CD14-positive monocyte (primary cell): Measurements from ENCODE around the gene DMRT1. TPM values are rescaled to one million over a fixed set of nuclear protein-coding genes. Genes with fewer than 3 reads are reported as not detected.

Source experiments
- DNase-seq, 3 donors: peaks; one replicate each; pipeline ENCODE4 v3.0.0-alpha.2; 2011 to 2022
- H2AFZ ChIP-seq: 2 replicates; pipeline ENCODE4 v1.6.0; 2012; ENCODE audit warnings: mild to moderate bottlenecking, low read depth, low read length, inconsistent platforms; ENCODE audit not compliant: insufficient read depth, poor library complexity, severe bottlenecking
- H3K27ac ChIP-seq, 2 donors: 1 replicate in 1 of 2; 2 replicates in 1 of 2; pipeline ENCODE4 v1.5.1; 2012 to 2013; ENCODE audit warnings: low read length in 2 of 2, control low read depth in 1 of 2, inconsistent platforms in 1 of 2, low read depth in 1 of 2, mild to moderate bottlenecking in 1 of 2
- H3K27me3 ChIP-seq, 2 donors: one replicate each; pipeline versions ENCODE4 v1.6.0 to v1.6.1; 2011 to 2013; ENCODE audit warnings: low read length in 2 of 2; ENCODE audit not compliant: control insufficient read depth in 2 of 2, insufficient read depth in 2 of 2
- H3K36me3 ChIP-seq, 2 donors: replicated peaks in 1 of 2; 1 replicate in 1 of 2; 2 replicates in 1 of 2; pipeline versions ENCODE4 v1.5.1 to v1.6.1; 2012 to 2013; ENCODE audit warnings: low read length in 2 of 2, control low read depth in 1 of 2, inconsistent platforms in 1 of 2, mild to moderate bottlenecking in 1 of 2; ENCODE audit not compliant: insufficient read depth in 2 of 2, control insufficient read depth in 1 of 2
- H3K4me1 ChIP-seq, 2 donors: 1 replicate in 1 of 2; 2 replicates in 1 of 2; pipeline versions ENCODE4 v1.5.1 to v1.6.1; 2012 to 2013; ENCODE audit warnings: low read length in 2 of 2, control low read depth in 1 of 2, inconsistent platforms in 1 of 2, mild to moderate bottlenecking in 1 of 2, moderate library complexity in 1 of 2; ENCODE audit not compliant: insufficient read depth in 2 of 2, control insufficient read depth in 1 of 2
- H3K4me2 ChIP-seq: replicated peaks from 2 replicates; pipeline ENCODE3; 2012; ENCODE audit warnings: low read length, moderate library complexity, mild to moderate bottlenecking; ENCODE audit not compliant: poor library complexity, severe bottlenecking; ENCODE audit errors: extremely low read depth
- H3K4me3 ChIP-seq, 3 experiments: fragments of 200-600 bp in 1 of 3; sonication (generic) in 1 of 3; replicated peaks in 1 of 3; 1 replicate in 2 of 3; 2 replicates in 1 of 3; pipeline ENCODE4 v1.5.1; 2011 to 2013; ENCODE audit warnings: low read length in 3 of 3, mild to moderate bottlenecking in 3 of 3, control low read depth in 2 of 3, low read depth in 2 of 3, inconsistent platforms in 1 of 3, moderate library complexity in 1 of 3
- H3K79me2 ChIP-seq: 2 replicates; pipeline ENCODE4 v1.6.0; 2012; ENCODE audit warnings: mild to moderate bottlenecking, control low read depth, inconsistent platforms, low read length, moderate library complexity; ENCODE audit not compliant: insufficient read depth
- H3K9ac ChIP-seq: 2 replicates; pipeline ENCODE4 v1.6.0; 2017; ENCODE audit warnings: low read length, mild to moderate bottlenecking; ENCODE audit not compliant: insufficient read depth, poor library complexity, severe bottlenecking
- H3K9me3 ChIP-seq, 2 donors: replicated peaks in 1 of 2; 1 replicate in 1 of 2; 2 replicates in 1 of 2; pipeline versions ENCODE4 v1.5.1 to v1.6.1; 2012 to 2013; ENCODE audit warnings: low read length in 2 of 2, control low read depth in 1 of 2; ENCODE audit not compliant: control insufficient read depth in 1 of 2, insufficient read depth in 1 of 2
- H4K20me1 ChIP-seq: 2 replicates; pipeline ENCODE4 v1.6.0; 2012; ENCODE audit warnings: mild to moderate bottlenecking, low read length, control low read depth, moderate library complexity; ENCODE audit not compliant: insufficient read depth
- H3K27ac Mint-ChIP-seq, 7 donors: one replicate each; pipeline ENCODE4 v1.8.0; 2020; ENCODE audit warnings: mild to moderate bottlenecking in 7 of 7, mixed read lengths in 7 of 7, moderate library complexity in 6 of 7, inconsistent platforms in 2 of 7
- H3K27me3 Mint-ChIP-seq, 3 donors: one replicate each; pipeline ENCODE4 v1.8.0; 2021 to 2022; ENCODE audit warnings: low read depth in 3 of 3, mild to moderate bottlenecking in 3 of 3, mixed read lengths in 3 of 3, moderate library complexity in 3 of 3, inconsistent platforms in 1 of 3
- H3K36me3 Mint-ChIP-seq, 2 donors: one replicate each; pipeline ENCODE4 v1.8.0; 2020; ENCODE audit warnings: mixed read lengths in 2 of 2, inconsistent platforms in 1 of 2, mild to moderate bottlenecking in 1 of 2
- H3K4me1 Mint-ChIP-seq: one replicate; pipeline ENCODE4 v1.8.0; 2020; ENCODE audit warnings: mild to moderate bottlenecking, mixed read lengths
- H3K4me3 Mint-ChIP-seq, 2 donors: one replicate each; pipeline ENCODE4 v1.8.0; 2020; ENCODE audit warnings: mild to moderate bottlenecking in 2 of 2, mixed read lengths in 2 of 2, moderate library complexity in 1 of 2
- H3K9me3 Mint-ChIP-seq, 7 donors: one replicate each; pipeline ENCODE4 v1.8.0; 2020 to 2022; ENCODE audit warnings: mixed read lengths in 7 of 7, mild to moderate bottlenecking in 6 of 7, moderate library complexity in 6 of 7, inconsistent platforms in 2 of 7
- CTCF ChIP-seq: fragments of 200-600 bp; IDR thresholded peaks from one replicate; pipeline ENCODE4 v1.8.0; 2022; ENCODE audit warnings: antibody characterized with exemption, mild to moderate bottlenecking
- WGBS: methylation state at CpG from one replicate; pipeline ENCODE4 v1.1.5; 2013; ENCODE audit warnings: missing lambda C conversion rate; ENCODE audit not compliant: insufficient coverage; 5-methylcytosine and 5-hydroxymethylcytosine counted together
- intact Hi-C, 2 donors: fragments of 100-400 bp; cut with micrococcal nuclease; formaldehyde crosslinking; loops; one replicate each; pipeline versions ENCODE4 v1.15.0 to v1.15.1; 2023
- polyA plus RNA-seq, 3 donors: library from polyadenylated mRNA; depleted of rRNA in 1 of 3; unstranded in 2 of 3; stranded (reverse) in 1 of 3; fragments of 300-500 nt in 2 of 3; fragments of >200 nt in 1 of 3; fragmentation: Illumina TruSeq in 2 of 3; gene quantifications; 1 replicate in 2 of 3; 2 replicates in 1 of 3; pipeline ENCODE4 v1.2.3, GENCODE V29; 2012 to 2021

Gene DMRT1
- polyA plus RNA-seq, 3 donors: not detected

- H3K4me3 ChIP-seq: no peak overlapping the region
- H2AFZ ChIP-seq: no peak overlapping the region
- no peak overlapping the region for H3K4me2 ChIP-seq
- Mint-ChIP-seq H3K4me1 (peaks cover 38% of the 10 kb centered on the region), H3K9me3 (peaks cover 0 to 6% (median 2%) of the 10 kb centered on the region in 7 donors), H3K27me3 (peaks cover 36 to 61% (median 48%) of the 10 kb centered on the region in 3 donors), H3K27ac (peak overlapping the region in 1 of 7 donors; percentile 34), H3K4me3 (no peak overlapping the region), H3K36me3 (peaks cover 0 to 2% of the 10 kb centered on the region in 2 donors)
- WGBS: 56% methylated on average over 2 of the region's 6 CpGs
- H3K4me1 ChIP-seq: peaks cover 26 to 35% of the 10 kb centered on the region in 2 donors
- TF ChIP-seq CTCF: no peak
- H3K27me3 ChIP-seq: peaks cover 47 to 49% of the 10 kb centered on the region in 2 donors
- H3K36me3 ChIP-seq: no peaks in the 10 kb centered on the region
- no peak overlapping the region for H3K9ac ChIP-seq
- DNase-seq: no peak
- intact Hi-C loops: no loop called here
- no peaks in the 10 kb centered on the region for H4K20me1 ChIP-seq
- H3K9me3 ChIP-seq: peaks cover 0 to 8% of the 10 kb centered on the region in 2 donors
- H3K27ac ChIP-seq: no peak overlapping the region
- no peaks in the 10 kb centered on the region for H3K79me2 ChIP-seq
Observed at GRCh38 chr9:905906-906305, 64.4 kb downstream of the DMRT1 start.

GRCh38 chr9:908536-909205, 67.2 kb downstream of the DMRT1 start:
- H3K27ac Mint-ChIP-seq: no peak overlapping the region
- peaks cover 0 to 9% (median 2%) of the 10 kb centered on the region in 7 donors for H3K9me3 Mint-ChIP-seq
- Histone ChIP-seq H3K4me1 (peaks cover 16 to 20% of the 10 kb centered on the region in 2 donors), H3K9me3 (peaks cover 0 to 8% of the 10 kb centered on the region in 2 donors), H4K20me1 (no peaks in the 10 kb centered on the region), H3K36me3 (no peaks in the 10 kb centered on the region), H3K79me2 (no peaks in the 10 kb centered on the region), H3K9ac (no peak overlapping the region), H3K27me3 (peaks cover 49 to 52% of the 10 kb centered on the region in 2 donors), H3K27ac (no peak overlapping the region), H2AFZ (no peak overlapping the region), H3K4me2 (no peak overlapping the region), H3K4me3 (no peak overlapping the region)
- intact Hi-C loops: no loop called here
- 17% methylated on average over 1 of the region's 10 CpGs for WGBS
- H3K4me1 Mint-ChIP-seq: peaks cover 29% of the 10 kb centered on the region
- H3K4me3 Mint-ChIP-seq: peak overlapping the region in 1 of 2 donors; percentile 88
- peaks cover 37 to 66% (median 59%) of the 10 kb centered on the region in 3 donors for H3K27me3 Mint-ChIP-seq
- H3K36me3 Mint-ChIP-seq: peaks cover 0 to 2% of the 10 kb centered on the region in 2 donors
- no peak for TF ChIP-seq CTCF
- DNase-seq: no peak
